ENCODE measurements around the gene ORAI3.

ORAI3 gene

DNA sequence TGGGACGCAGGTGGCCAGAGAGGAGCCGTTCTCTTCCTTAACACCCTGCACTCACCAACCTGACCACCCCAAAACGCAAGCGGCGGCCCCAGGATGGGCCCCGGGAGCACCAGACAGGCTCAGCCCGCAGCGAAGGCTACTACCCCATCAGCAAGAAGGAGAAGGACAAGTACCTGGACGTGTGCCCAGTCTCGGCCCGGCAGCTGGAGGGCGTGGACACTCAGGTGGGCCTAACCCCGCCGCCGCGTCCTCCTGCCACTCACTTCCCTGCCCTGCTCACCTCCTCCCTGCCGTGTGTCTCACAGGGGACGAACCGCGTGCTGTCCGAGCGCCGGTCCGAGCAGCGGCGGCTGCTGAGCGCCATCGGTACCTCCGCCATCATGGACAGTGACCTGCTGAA is 31.6 kb downstream of the ORAI3 start:
- TF ChIP-seq POLR2A (IDR thresholded peaks at IDR 0.05; ENCODE audit: low read length) (no peak), GATA1 (IDR thresholded peaks at IDR 0.05; ENCODE audit: low read depth, low read length) (no peak)
- DNase-seq: no peak

- no peak for TF ChIP-seq POLR2A (IDR thresholded peaks at IDR 0.05; ENCODE audit: low read length)
- no peak for TF ChIP-seq GATA1 (IDR thresholded peaks at IDR 0.05; ENCODE audit: low read depth, low read length)
Observed at GRCh38 chr16:30980959-30981358, 32.1 kb downstream of the ORAI3 start.

GRCh38 chr16:30982548-30983288 is 33.9 kb downstream of the ORAI3 start:
- no peak for DNase-seq
- TF ChIP-seq POLR2A (IDR thresholded peaks at IDR 0.05; ENCODE audit: low read length) (no peak), GATA1 (IDR thresholded peaks at IDR 0.05; ENCODE audit: low read depth, low read length) (no peak)

More at GRCh38 chr16:30980959-30981358, 32.1 kb downstream of the ORAI3 start:
- DNase-seq: no peak

- TF ChIP-seq POLR2A (IDR thresholded peaks at IDR 0.05; ENCODE audit: low read length): no peak
- no peak for TF ChIP-seq GATA1 (IDR thresholded peaks at IDR 0.05; ENCODE audit: low read depth, low read length)
- DNase-seq: no peak
Observed at GRCh38 chr16:30983289-30983889, 34.5 kb downstream of the ORAI3 start.

GRCh38 chr16:30983898-30984610 is 35.2 kb downstream of the ORAI3 start:
- TF ChIP-seq GATA1 (IDR thresholded peaks at IDR 0.05; ENCODE audit: low read depth, low read length) (no peak), POLR2A (IDR thresholded peaks at IDR 0.05; ENCODE audit: low read length) (no peak)

DNA sequence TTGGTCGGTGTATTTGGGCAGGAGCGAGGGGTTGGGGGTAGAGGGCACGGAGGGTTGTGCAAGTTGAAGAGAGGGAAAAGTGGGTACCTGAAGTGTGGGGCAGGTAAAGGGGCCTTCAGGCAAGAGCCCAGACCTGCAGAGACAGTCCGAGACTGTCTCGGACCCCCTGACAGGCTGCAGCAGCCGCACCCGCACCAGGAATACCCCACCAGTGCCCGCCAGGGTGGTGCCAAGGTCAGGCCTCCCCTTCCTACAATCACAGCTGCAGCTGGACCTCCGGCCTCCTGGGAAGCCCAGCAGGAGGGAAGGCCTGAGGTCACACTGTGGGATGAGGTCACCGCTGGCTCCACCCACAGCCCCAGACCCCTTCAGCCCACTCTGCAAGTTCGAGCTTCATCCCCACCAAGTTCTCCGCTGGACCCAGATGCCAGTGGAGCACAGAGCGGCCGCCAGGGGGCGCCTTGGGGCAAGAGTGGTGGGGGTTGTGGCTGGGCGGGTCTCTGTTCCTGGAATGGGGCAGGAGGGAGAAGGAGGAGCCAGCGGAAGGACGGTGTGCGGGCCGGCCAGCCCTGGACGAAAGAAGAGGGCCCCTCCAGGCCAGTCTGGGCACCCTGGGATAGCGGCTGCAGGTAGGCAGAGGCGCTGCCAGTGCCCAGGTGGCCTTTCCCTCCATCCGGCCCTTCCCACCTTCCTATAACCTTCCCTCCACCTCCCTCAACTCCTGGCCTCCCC is 36.0 kb downstream of the ORAI3 start, which contains the start of gene HSD3B7:
Gene HSD3B7 (plus strand): TSS at position 539 of the 732 bp plus-strand sequence. CDS start 452 bp downstream, outside the sequence.
- DNase-seq: peak; percentile 82 to 90
- TF ChIP-seq GATA1 (IDR thresholded peaks at IDR 0.05; ENCODE audit: low read depth, low read length): no peak
- peak; percentile 22 for TF ChIP-seq POLR2A (IDR thresholded peaks at IDR 0.05; ENCODE audit: low read length)

More at GRCh38 chr16:30983898-30984610, 35.2 kb downstream of the ORAI3 start:
- no peak for DNase-seq

DNA sequence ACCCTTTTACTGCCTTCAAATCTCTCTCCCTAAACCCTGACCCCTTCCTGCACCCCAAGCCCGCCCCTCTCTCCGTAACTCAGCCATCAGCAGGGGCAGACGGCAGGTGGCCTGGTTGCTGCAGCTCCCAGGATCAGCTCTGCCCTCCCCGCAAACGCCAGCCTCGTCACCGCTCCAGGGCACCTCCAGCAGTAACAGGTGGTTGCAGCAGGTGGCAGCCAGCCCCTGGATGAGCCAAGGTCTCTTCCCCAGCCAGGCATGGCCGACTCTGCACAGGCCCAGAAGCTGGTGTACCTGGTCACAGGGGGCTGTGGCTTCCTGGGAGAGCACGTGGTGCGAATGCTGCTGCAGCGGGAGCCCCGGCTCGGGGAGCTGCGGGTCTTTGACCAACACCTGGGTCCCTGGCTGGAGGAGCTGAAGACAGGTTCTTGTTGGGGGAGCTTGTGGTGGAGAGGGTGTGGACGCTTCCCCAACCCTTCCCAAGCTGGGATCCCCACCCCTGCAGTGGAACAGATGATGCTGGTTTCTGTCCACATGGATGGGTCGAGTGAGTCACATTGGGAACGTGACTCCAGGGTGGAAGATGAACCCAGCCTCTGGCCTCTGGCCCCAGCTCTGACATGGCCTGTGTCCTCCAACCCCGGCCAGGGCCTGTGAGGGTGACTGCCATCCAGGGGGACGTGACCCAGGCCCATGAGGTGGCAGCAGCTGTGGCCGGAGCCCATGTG is 36.7 kb downstream of the ORAI3 start:
- DNase-seq: no peak
- TF ChIP-seq GATA1 (IDR thresholded peaks at IDR 0.05; ENCODE audit: low read depth, low read length) (no peak), POLR2A (IDR thresholded peaks at IDR 0.05; ENCODE audit: low read length) (no peak)

- DNase-seq: no peak
- TF ChIP-seq POLR2A (IDR thresholded peaks at IDR 0.05; ENCODE audit: low read length): no peak
- TF ChIP-seq GATA1 (IDR thresholded peaks at IDR 0.05; ENCODE audit: low read depth, low read length): no peak
Observed at GRCh38 chr16:30986129-30986991, 37.5 kb downstream of the ORAI3 start.

DNA sequence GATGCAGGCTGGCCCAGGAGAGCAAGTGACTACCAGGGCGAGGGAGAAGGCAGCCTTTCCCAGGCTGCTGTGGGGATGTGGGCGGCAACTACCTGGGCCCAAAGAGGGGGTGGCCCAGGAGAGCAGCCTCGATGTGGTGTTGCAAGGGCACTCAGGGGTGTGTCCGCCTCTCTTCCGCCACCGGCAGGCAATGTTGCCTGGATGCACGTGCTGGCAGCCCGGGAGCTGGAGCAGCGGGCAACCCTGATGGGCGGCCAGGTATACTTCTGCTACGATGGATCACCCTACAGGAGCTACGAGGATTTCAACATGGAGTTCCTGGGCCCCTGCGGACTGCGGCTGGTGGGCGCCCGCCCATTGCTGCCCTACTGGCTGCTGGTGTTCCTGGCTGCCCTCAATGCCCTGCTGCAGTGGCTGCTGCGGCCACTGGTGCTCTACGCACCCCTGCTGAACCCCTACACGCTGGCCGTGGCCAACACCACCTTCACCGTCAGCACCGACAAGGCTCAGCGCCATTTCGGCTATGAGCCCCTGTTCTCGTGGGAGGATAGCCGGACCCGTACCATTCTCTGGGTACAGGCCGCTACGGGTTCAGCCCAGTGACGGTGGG is 38.8 kb downstream of the ORAI3 start:
- TF ChIP-seq GATA1 (IDR thresholded peaks at IDR 0.05; ENCODE audit: low read depth, low read length) (no peak), POLR2A (IDR thresholded peaks at IDR 0.05; ENCODE audit: low read length) (no peak)

DNA sequence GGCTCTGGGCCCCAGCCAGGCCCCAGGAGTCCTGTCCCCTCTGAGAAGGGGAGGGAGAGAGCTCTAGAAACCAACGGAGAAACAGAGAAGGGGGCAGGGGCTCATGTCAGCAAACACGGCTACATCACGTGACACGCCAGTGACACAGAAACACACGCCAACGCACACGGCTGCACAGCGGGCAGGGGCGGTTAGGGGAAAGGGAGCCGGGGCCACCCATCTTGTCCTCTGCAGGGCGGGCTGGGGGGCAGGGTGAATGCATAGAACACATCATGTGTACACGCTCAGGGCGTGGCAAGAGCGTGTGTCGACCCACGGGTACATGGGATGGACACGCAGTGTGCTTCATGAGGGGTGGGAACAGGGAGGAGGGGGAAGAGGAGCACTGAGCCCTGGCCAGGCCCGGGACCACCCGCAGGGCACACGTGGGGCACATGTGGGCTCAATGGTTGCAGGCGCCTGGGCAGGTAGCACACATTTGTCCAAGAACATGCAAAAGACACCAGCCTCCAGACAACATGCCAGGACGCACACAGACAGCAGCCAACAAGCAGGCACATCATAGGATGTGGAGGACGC is 40.7 kb downstream of the ORAI3 start:
- TF ChIP-seq POLR2A (IDR thresholded peaks at IDR 0.05; ENCODE audit: low read length) (no peak), GATA1 (IDR thresholded peaks at IDR 0.05; ENCODE audit: low read depth, low read length) (no peak)
- DNase-seq: no peak

More for the DNA sequence above, 38.8 kb downstream of the ORAI3 start:
- DNase-seq: no peak

DNA sequence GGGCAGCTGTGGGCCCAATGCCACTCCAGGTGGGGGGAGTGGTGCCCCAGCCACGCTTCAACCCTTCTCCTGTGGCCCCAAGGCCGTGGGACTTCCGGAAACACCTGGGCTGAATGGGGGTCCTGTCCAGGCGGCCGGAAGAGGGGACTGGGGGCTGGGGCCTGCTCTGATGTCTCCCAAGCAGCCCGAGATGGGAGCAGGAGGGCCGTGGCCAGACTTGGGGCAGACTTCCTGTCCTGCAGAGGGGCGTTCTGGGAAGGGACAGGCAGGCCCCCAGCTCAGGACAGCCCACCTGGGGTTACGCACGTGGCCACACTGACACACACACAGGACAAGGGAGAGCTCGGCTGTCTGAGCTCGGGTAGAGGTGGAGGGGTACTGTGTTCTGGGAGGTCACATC is 41.2 kb downstream of the ORAI3 start:
- TF ChIP-seq POLR2A (IDR thresholded peaks at IDR 0.05; ENCODE audit: low read length): no peak
- no peak for TF ChIP-seq GATA1 (IDR thresholded peaks at IDR 0.05; ENCODE audit: low read depth, low read length)
- no peak for DNase-seq
